Right atrium auricular region (tissue), 2 donors: Measurements from ENCODE around the gene ITPRID2. TPM values are rescaled to one million over a fixed set of nuclear protein-coding genes. Genes with fewer than 3 reads are reported as not detected.

Source experiments
- DNase-seq: peaks from one replicate; pipeline ENCODE4 v3.0.0-alpha.2; 2019; ENCODE audit warnings: low spot score
- H3K27ac ChIP-seq, 2 donors: fragments of 200-600 bp; sonication (generic); 1 replicate in 1 of 2; 2 replicates in 1 of 2; pipeline ENCODE4 v1.5.1; 2016 to 2019
- H3K27me3 ChIP-seq, 2 donors: fragments of 200-600 bp; sonication (generic); one replicate each; pipeline versions ENCODE4 v1.5.1 to v1.6.0; 2017 to 2019
- H3K36me3 ChIP-seq: fragments of 200-600 bp; sonication (generic); one replicate; pipeline ENCODE4 v1.5.1; 2016
- H3K4me1 ChIP-seq, 2 donors: fragments of 200-600 bp; sonication (generic); one replicate each; pipeline versions ENCODE4 v1.5.1 to v1.6.0; 2017 to 2019
- H3K4me3 ChIP-seq, 2 donors: fragments of 200-600 bp; sonication (generic); 1 replicate in 1 of 2; 2 replicates in 1 of 2; pipeline ENCODE4 v1.5.1; 2017 to 2019; ENCODE audit warnings: mild to moderate bottlenecking in 1 of 2, moderate library complexity in 1 of 2
- H3K9me3 ChIP-seq, 2 donors: fragments of 200-600 bp; sonication (generic); one replicate each; pipeline ENCODE4 v1.5.1; 2019
- CTCF ChIP-seq, 2 donors: fragments of 200-600 bp; sonication (generic); IDR thresholded peaks; one replicate each; pipeline ENCODE4 v1.5.1; 2019; ENCODE audit warnings: antibody characterized with exemption in 2 of 2
- total RNA-seq, 2 donors: library from RNA; depleted of rRNA; stranded (reverse); fragments of >200 nt; gene quantifications; one replicate each; pipeline ENCODE4 v1.1.0, GENCODE V29; 2016

Gene ITPRID2
- total RNA-seq, 2 donors from 2014 or later: 52.0 to 56.5 TPM

DNA sequence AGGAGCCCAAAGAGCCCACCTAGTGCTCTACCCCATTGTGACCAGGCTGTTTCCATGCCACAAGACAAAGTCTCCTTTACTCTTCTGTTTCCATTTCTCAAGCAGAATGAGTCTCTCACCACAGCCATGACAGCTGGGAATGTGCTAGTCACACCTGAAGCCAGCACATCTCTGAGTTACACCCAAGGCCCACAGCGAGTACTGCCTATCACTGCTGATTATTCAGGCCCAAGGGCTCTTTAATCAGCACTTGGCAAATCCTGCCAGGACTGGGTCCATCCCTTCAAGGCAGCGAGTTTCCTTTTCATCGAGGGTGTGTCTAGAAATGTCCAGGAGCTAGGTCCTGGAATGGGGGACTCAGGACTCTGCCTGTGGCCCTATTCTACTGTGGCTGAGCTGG is 79.5 kb downstream of the ITPRID2 start:
- H3K27ac ChIP-seq: no peak overlapping the region
- no peaks in the 10 kb centered on the region for H3K4me1 ChIP-seq
- H3K27me3 ChIP-seq: no peaks in the 10 kb centered on the region
- no peak for DNase-seq
- H3K4me3 ChIP-seq: no peak overlapping the region
- no peaks in the 10 kb centered on the region for H3K9me3 ChIP-seq
- no peaks in the 10 kb centered on the region for H3K36me3 ChIP-seq
- TF ChIP-seq CTCF (IDR thresholded peaks at IDR 0.05): no peak

DNA sequence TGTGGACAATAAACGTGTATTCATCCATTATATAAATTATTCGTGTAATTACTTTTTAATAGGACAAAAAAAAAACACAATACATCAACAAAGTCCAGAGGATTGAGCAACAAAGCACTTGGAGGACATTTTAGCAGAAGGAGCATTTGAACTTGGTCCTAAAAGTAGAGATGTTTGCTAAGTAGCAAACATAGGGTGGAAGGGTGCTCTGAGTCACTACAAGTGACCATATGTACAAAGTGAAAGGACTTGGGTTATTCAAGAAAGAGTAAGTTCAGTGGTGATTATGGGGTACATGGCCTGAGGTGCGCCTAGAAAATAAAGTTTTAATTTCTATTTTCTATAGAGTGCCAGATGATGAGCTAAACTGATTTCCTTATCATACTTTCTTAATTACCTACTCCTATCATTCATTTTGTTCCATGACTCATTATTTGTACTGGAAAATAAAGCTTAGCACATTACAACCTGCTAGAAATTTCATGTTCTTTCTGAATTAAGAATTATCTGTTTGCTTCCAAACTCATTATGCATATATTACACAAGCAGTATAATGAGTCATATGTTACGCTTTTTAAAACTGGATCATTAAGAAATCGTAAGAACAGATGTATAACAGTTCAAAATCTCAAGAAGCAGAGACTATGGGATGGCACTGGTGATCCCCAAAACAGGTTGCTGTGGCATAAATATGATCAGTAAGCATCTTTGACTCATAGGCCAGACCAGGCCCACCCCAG is 81.1 kb downstream of the ITPRID2 start:
- no peak for DNase-seq

DNA sequence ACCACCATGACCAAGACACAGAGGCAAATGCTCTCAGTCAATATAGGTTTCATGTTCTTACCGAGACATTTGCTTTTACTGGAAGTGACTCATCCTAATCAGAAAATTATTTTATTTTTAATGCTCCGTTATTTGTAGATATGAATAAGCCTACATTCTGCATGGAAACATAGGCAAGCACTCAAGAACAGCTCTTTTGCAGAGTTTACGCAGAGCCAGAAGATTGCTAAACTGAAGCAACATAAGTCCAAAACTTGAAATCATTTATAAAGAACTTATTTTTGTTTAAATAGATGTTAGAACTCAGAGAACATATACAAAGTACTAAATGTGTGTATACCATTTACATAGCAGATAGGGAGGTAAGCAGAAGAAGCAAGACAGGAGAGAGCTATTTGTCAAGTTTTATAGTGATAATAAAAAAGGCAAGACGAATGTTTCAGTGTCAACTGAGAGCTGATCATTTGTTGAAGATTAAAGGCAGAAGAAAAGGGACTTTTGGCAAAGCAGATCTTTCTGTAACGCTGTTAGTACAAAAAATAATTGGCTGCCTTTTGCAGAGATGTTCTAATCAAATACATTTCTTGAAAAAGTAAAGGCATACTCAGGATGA is 81.7 kb downstream of the ITPRID2 start:
- Histone ChIP-seq H3K9me3 (no peaks in the 10 kb centered on the region), H3K4me3 (no peak overlapping the region), H3K27me3 (no peaks in the 10 kb centered on the region), H3K27ac (no peak overlapping the region), H3K36me3 (no peaks in the 10 kb centered on the region), H3K4me1 (no peaks in the 10 kb centered on the region)
- DNase-seq: no peak
- no peak for TF ChIP-seq CTCF (IDR thresholded peaks at IDR 0.05)

More for the DNA sequence above, 81.1 kb downstream of the ITPRID2 start:
- no peak overlapping the region for H3K27ac ChIP-seq
- H3K4me3 ChIP-seq: no peak overlapping the region
- no peaks in the 10 kb centered on the region for H3K9me3 ChIP-seq
- no peaks in the 10 kb centered on the region for H3K27me3 ChIP-seq
- no peak for TF ChIP-seq CTCF (IDR thresholded peaks at IDR 0.05)
- no peaks in the 10 kb centered on the region for H3K36me3 ChIP-seq
- no peaks in the 10 kb centered on the region for H3K4me1 ChIP-seq

- Histone ChIP-seq H3K9me3 (no peaks in the 10 kb centered on the region), H3K27me3 (no peaks in the 10 kb centered on the region), H3K36me3 (no peaks in the 10 kb centered on the region), H3K4me3 (no peak overlapping the region), H3K27ac (no peak overlapping the region), H3K4me1 (no peaks in the 10 kb centered on the region)
- TF ChIP-seq CTCF (IDR thresholded peaks at IDR 0.05): no peak
- DNase-seq: no peak
These were observed 86.3 kb downstream of the ITPRID2 start for GRCh38 chr2:181977661-181978350.

DNA sequence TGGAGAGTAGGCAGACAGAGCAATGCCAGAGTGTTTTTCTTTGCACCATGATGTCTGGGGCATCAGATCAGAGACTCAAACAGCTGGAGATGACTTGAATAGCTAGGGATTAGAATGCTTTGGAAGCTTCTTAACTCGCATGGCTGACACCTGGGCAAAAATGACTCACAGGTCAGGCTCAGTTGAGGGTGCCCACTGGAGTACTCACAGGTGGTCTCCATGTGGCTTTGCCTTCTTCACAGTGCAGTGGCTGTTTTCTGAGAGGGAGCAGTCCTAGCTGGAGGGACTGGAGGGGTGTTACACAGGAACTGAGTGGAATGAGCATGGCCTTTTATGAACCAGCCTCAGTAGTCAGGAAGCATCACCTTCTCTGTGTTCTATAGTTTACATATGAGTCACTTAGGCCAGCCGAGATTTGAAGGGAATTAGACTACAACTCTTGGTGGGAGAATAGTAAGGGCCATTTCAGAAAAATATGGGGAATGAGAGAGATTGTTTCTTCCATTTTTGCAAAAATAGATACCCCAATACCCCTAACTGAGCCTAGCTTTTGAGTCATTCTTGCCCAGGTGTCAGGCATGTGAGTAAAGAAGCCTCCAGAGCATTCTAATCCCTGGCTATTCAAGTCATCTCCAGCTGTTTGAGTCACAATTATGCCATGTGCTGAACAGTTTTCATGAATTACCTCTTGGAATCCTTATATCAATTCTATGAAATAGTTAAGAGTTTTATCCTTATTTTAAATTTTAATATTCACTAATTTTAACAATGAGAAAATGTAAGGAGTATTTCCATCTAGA is 87.0 kb downstream of the ITPRID2 start:
- H3K4me3 ChIP-seq: no peak overlapping the region
- no peaks in the 10 kb centered on the region for H3K36me3 ChIP-seq
- H3K27ac ChIP-seq: no peak overlapping the region
- H3K9me3 ChIP-seq: no peaks in the 10 kb centered on the region
- no peak for DNase-seq
- TF ChIP-seq CTCF (IDR thresholded peaks at IDR 0.05): no peak
- H3K4me1 ChIP-seq: no peaks in the 10 kb centered on the region
- H3K27me3 ChIP-seq: no peaks in the 10 kb centered on the region

Other genes with a start within 250 kb of the ITPRID2 start
- not detected for gene CERKL, start 234.6 kb upstream of the ITPRID2 start, total RNA-seq
- gene NEUROD1, start 211.2 kb upstream of the ITPRID2 start, total RNA-seq: not detected
- 10 to 100 TPM in 1 of 2 donors, 1 to 10 TPM in 1; 5.4 to 14.5 TPM for gene PPP1R1C, start 94.1 kb downstream of the ITPRID2 start, total RNA-seq